Activated naive CD4-positive, alpha-beta T cell (primary cell): ENCODE results near the gene ATG3.
"Not testable (repeated sequence)": the region's sequence is repeated elsewhere in the genome, so short reads cannot be mapped to it uniquely, and the experiment has no call there.

Experiments used
- DNase-seq, 4 experiments: peaks; one replicate each; lab custom pipeline; 2025; lab: John Stamatoyannopoulos, UW

ATG3 gene

GRCh38 chr3:112561734-112562529 lies at the start of gene ATG3, which contains the start of gene SLC35A5:
ATG3 (minus strand) TSS chr3:112561962; CDS start chr3:112561528, 434 bp downstream.
SLC35A5 (plus strand) TSS chr3:112562045; CDS start chr3:112563404, 1,359 bp downstream.
- DNase-seq: peak; percentile 94 to 99 (median 96)

DNA sequence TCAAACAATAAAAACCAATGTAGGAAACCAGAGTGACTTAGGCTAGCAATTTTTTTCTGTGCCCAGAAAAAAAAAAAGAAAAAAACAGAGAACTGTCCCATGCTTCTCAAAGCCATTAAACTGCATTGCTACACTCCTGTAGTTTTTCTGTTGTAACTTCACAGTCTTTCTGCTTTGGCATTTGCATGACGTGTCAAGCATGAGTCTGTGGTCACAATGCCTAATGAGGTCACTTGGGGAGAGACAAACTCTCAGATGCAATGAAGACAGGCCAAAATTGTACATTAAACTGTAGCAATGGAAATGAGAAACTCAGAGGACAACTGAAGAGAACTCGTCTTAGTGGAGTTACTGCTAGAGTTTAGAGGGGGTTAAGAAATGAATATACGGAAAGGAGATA lies 48.4 kb upstream of the ATG3 start:
- DNase-seq: no peak

DNA sequence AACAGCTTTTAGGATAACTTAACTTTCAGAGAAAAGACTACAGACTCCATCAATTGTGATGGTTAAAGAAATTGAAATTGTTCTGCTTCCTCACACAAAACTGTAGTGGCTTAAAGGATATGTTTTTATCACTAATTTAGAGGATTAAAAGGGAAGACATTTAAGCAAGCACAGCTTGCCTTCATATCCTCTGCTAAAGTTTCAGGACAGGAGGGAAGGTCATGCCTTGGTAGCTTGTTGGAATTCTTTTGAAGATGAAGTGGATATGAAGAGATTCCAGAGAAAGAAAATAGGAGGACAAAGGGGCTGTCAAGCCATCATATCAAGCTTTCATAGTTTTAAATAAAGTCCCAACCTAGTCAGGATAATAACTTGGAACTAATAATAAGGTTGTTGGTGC lies 46.1 kb upstream of the ATG3 start:
- DNase-seq: no peak

DNA sequence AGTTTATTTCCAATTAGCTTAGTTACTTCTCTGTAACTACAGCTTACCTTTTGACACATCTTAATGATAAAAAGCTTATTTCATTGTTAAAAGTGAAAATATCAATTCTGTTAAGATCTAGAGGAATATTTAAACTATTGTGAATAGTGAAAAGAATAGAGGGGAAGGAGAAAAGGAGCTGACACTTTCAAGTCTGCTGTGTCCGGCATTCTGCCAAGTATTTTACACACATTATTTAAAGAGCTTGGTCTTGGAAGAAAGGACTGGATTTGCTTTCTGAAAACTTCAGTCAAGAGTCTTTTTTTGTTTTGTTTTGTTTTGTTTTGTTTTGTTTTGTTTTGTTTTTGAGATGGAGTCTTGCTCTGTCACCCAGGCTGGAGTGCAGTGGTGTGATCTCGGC lies 44.3 kb upstream of the ATG3 start:
- DNase-seq: no peak

- DNase-seq: no peak
Measured at GRCh38 chr3:112605285-112605684, 43.5 kb upstream of the ATG3 start.

- DNase-seq: no peak
Measured at GRCh38 chr3:112604536-112604935, 42.8 kb upstream of the ATG3 start.

GRCh38 chr3:112602217-112602838 lies 40.6 kb upstream of the ATG3 start:
- DNase-seq: no peak

- DNase-seq: no peak
Measured at GRCh38 chr3:112598731-112599130, 37.0 kb upstream of the ATG3 start.

- no peak for DNase-seq
Measured at GRCh38 chr3:112597945-112598344, 36.2 kb upstream of the ATG3 start.

DNA sequence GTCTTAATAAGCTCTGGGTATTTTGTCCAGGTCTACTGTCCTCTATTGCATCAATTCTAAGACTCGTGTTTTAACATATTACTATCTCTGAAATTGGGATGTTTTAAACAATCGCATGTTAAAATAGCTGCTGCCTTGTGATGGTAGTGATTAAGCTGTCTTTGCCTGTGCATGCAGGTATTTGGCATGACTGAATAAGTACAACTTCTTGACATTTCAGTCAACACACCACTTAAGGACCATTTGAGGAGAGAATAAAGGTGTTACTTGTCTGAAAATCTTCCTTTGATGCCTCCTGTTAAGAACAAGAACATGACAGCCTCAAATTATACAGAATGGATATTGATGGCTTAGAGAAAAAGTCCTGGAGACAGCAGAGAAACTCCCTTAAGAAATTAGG lies 33.1 kb upstream of the ATG3 start:
- DNase-seq: no peak

DNA sequence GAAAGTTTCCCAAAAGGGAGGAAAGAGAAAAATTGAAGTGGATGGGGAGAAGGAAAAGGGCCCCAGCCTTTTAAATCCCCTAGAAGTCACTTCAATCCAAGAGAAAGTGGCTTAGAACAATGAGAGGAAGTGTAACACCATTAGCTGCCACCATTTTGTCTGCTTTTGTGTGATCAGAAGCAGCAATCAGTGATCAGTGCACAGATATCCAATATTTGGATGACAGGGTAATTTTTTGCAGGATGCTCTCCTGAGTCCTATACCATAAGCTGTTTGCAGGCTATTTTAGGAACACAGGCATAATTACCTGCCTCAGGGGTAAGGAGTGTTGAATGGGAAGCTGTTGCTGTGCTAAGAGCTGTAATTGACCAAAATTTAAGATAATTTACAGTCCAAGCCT lies 31.5 kb upstream of the ATG3 start:
- DNase-seq: no peak

DNA sequence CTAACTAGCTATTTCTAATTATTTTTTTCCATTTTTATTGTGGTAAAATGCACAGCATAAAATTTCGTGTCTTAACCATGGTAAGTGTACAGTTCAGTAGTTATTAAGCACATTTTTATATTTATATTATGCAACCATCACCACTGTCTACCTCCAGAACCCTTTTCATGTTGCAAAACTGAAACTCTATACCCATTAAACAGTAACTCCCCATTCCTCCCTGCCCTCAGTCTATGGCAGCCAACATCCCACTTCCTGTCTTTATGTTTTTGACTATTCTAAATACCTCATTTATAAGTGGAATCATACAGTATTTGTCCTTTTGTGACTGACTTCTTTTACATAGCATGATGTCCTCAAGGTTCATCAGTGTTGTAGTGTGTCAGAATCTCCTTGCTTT lies 25.6 kb upstream of the ATG3 start:
- no peak for DNase-seq

DNA sequence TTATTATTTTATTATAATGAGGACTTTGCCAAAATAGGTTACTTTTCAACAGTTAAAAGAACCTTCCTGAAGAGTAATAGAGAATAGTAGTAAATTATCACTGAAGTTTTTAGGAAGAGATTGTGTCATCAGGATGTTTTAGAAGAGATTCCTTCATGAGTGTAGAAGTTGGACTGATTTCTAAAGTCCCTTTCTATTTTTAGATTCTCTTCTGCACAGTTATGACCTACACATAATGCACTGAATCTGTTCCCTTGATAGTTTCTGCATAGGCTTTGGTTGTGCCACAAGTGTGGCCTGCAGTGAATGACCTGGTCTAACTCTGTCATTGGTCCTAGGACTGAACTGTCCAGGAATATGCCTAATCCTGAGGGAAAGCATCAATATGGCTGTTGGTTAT lies 24.0 kb upstream of the ATG3 start:
- no peak for DNase-seq

DNA sequence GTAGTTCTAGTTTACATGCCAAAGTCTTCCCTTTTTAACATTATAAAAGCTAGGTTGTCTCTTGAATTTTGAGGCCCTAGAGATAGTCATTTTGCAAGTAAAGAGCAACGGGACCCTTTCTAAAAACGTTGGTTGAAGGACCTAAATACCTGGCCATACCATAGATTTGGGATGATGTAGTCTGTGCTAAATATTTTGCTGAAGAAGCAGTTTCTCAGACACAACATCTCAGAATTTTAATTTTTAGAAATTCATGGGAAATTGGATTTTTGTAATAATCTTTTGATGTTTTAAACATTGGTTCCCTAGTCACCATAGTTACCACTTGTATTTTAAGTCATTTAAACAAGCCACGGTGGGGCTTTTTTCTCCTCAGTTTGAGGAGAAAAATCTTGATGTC lies 21.3 kb upstream of the ATG3 start:
- no peak for DNase-seq

DNA sequence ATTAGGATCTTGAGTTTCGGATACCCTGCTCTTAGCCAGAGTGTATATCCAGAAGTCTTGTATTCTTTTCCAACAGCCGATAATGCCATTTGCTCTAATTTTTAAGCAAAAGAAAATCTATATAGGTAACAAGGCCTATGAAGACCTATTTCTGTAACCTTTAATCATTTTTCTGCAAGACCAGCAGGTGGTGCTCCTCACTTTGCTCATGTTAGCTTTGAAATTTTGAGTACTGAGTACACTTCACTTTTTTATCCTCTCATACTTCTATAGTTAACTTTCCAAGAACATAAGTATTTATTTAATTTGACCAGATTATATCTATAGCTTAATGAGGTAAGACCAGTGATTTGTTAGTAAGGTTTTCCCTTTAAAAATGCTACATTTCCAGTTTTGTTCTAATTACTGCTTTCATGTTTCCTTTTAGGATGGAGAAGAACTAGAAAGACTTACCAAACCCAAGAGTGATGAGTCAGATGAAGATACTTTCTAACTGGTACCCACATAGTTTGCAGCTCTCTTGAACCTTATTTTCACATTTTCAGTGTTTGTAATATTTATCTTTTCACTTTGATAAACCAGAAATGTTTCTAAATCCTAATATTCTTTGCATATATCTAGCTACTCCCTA lies 20.6 kb upstream of the ATG3 start:
- no peak for DNase-seq

DNA sequence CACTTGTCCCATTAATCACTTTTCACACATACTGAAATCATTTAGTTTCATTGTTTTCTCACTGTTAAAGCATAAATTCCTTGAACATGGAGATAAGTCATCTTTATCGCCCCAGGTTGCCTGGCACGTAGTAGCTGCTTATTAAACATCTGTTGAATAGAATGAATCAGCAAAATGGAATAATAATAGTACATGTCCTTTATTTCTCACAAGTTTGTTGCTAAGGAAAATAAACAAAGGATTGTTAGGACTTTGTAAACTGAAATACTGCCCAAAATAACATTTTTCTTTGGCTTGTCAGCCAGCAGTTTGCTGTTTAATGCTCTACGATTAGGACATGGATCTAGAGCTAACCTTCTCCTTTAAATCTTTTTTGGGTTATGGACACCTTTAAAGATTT lies 17.9 kb upstream of the ATG3 start:
- no peak for DNase-seq

DNA sequence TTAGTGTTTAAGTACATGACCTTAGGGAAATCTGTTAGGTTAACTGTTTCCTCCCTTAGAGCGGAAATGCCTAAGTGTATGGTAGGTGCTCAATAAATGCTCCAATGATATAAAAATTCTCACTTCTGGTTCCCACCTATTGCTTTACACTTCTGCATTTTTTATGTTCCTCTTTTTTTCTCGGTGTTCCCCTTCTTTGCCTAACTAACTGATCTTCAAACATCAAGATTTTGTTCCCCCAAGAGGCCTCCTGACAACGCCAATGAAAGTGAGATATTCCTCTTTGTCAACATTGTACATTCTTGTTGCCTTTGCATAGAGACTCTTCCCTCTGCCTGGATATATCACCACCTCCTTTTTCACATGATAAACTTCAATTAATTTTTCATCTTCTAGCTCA lies 17.5 kb upstream of the ATG3 start:
- no peak for DNase-seq

GRCh38 chr3:112572701-112573100 lies 10.9 kb upstream of the ATG3 start:
- no peak for DNase-seq

GRCh38 chr3:112569265-112569664 lies 7.5 kb upstream of the ATG3 start:
- no peak for DNase-seq

GRCh38 chr3:112568642-112569041 lies 6.9 kb upstream of the ATG3 start:
- no peak for DNase-seq

- DNase-seq: no peak
Measured at GRCh38 chr3:112564940-112565305, 3.2 kb upstream of the ATG3 start.

DNA sequence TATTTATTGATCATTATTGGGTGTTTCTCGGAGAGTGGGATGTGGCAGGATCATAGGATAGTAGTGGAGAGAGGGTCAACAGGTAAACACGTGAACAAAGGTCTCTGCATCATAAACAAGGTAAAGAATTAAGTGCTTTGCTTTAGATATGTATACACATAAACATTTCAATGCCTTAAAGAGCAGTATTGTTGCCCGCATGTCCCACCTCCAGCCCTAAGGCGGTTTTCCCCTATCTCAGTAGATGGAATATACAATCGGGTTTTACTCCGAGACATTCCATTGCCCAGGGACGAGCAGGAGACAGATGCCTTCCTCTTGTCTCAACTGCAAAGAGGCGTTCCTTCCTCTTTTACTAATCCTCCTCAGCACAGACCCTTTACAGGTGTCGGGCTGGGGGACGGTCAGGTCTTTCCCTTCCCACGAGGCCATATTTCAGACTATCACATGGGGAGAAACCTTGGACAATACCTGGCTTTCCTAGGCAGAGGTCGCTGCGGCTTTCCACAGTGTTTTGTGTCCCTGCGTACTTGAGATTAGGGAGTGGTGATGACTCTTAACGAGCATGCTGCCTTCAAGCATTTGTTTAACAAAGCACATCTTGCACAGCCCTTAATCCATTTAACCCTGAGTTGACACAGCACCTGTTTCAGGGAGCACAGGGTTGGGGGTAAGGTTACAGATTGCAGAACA lies 2.6 kb upstream of the ATG3 start:
- not testable (repeated sequence) for DNase-seq

DNA sequence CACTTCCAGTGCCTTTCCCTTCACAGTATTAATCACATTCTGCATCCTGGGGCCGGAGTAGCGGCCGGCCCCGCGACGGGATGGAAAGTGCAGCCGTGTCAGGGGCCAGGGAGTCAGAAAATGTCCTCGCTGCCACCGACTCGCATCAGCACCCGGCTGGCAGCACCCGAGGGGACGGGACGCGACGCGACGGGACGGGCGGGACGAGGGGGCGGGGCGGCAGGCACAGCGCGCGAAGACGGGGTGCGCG lies 353 bp downstream of the ATG3 start:
- peak in 3 of 4 experiments; percentile 62 to 85 (median 80) for DNase-seq
